HG03432 (cell line): Measurements from ENCODE around the gene KEAP1.
"Not testable (repeated sequence)": the region's sequence is repeated elsewhere in the genome, so short reads cannot be mapped to it uniquely, and the experiment has no call there.

Experiments
- ATAC-seq: cut with Tn5 transposase; IDR thresholded peaks from one replicate; pipeline ENCODE4 v1.9.1; 2021; ENCODE audit warnings: mild to moderate bottlenecking, moderate library complexity; ENCODE audit not compliant: unreplicated experiment

KEAP1 gene

GRCh38 chr19:10500247-10500592 lies 2.9 kb downstream of the KEAP1 start:
- no peak for ATAC-seq

- no peak for ATAC-seq
These were observed 3.5 kb downstream of the KEAP1 start for GRCh38 chr19:10499550-10500246.

GRCh38 chr19:10497371-10497770 lies 5.8 kb downstream of the KEAP1 start:
- ATAC-seq, result no peak

- ATAC-seq, result no peak
These were observed 11.6 kb downstream of the KEAP1 start for GRCh38 chr19:10491472-10492047.

- no peak for ATAC-seq
These were observed 16.6 kb downstream of the KEAP1 start for GRCh38 chr19:10486551-10486950.

- ATAC-seq, result no peak
These were observed 24.2 kb downstream of the KEAP1 start for GRCh38 chr19:10478903-10479384.

GRCh38 chr19:10478476-10478875 lies 24.7 kb downstream of the KEAP1 start:
- no peak for ATAC-seq

- no peak for ATAC-seq
These were observed 28.1 kb downstream of the KEAP1 start for GRCh38 chr19:10474962-10475451.

- ATAC-seq, result no peak
These were observed 30.0 kb downstream of the KEAP1 start for GRCh38 chr19:10473192-10473591.

- no peak for ATAC-seq
These were observed 31.2 kb downstream of the KEAP1 start for GRCh38 chr19:10471909-10472308.

- no peak for ATAC-seq
These were observed 35.0 kb downstream of the KEAP1 start for GRCh38 chr19:10468133-10468532.

GRCh38 chr19:10467104-10467706 lies 36.0 kb downstream of the KEAP1 start:
- ATAC-seq, result no peak

- no peak for ATAC-seq
These were observed 38.7 kb downstream of the KEAP1 start for GRCh38 chr19:10464456-10464855.

GRCh38 chr19:10462557-10462956 lies 40.6 kb downstream of the KEAP1 start:
- ATAC-seq, result no peak

GRCh38 chr19:10462042-10462441 lies 41.1 kb downstream of the KEAP1 start:
- not testable (repeated sequence) for ATAC-seq

- ATAC-seq, result peak; percentile 93
These were observed 41.9 kb downstream of the KEAP1 start for GRCh38 chr19:10461047-10461949.

- ATAC-seq, result no peak
These were observed 42.5 kb downstream of the KEAP1 start for GRCh38 chr19:10460714-10461046.

GRCh38 chr19:10458733-10459132 lies 44.4 kb downstream of the KEAP1 start:
- not testable (repeated sequence) for ATAC-seq

GRCh38 chr19:10454267-10454666 lies 48.9 kb downstream of the KEAP1 start:
- ATAC-seq, result no peak

GRCh38 chr19:10453852-10454251 lies 49.3 kb downstream of the KEAP1 start:
- no peak for ATAC-seq
